Endothelial cell of umbilical vein (primary cell): ENCODE results near the gene LRRC7. TPM values are rescaled to one million over a fixed set of nuclear protein-coding genes. Genes with fewer than 3 reads are reported as not detected.

Experiments used
- BruUV-seq: library from RNA; stranded (reverse); fragments of 400-500 nt; replicated peaks from 2 replicates; lab custom pipeline; 2021; lab: Mats Ljungman, UMichigan
- CTCF ChIA-PET: fragments of 300-600, 350-600 bp; sonication (Branson Sonifier 250); formaldehyde crosslinking; loops from one replicate; lab custom pipeline; 2021; ENCODE audit warnings: antibody characterized with exemption, inconsistent platforms; lab: Charles Lee
- POLR2A ChIA-PET: fragments of 300-600, 350-600 bp; sonication (Branson Sonifier 250); formaldehyde crosslinking; loops from one replicate; lab custom pipeline; 2021; ENCODE audit warnings: antibody characterized with exemption, inconsistent platforms; lab: Charles Lee
- DNase-seq: peaks from one replicate; pipeline ENCODE4 v3.0.0-alpha.2; 2011; ENCODE audit warnings: low read depth, low spot score
- FAIRE-seq: peaks from 2 replicates; lab custom pipeline; 2011; peaks lifted over from hg19 to GRCh38; lab: Jason Lieb, UNC
- H2AFZ ChIP-seq: 2 replicates; pipeline ENCODE4 v1.6.0; 2012; ENCODE audit warnings: low read depth, low read length, control low read depth, inconsistent platforms
- H3K27ac ChIP-seq: 2 replicates; pipeline ENCODE4 v1.5.1; 2011; ENCODE audit warnings: low read depth, mild to moderate bottlenecking, control low read depth, low read length, moderate library complexity; ENCODE audit not compliant: insufficient read depth
- H3K27me3 ChIP-seq, 2 experiments: 2 replicates each; pipeline versions ENCODE4 v1.6.0 to v1.6.1; 2011; ENCODE audit warnings: low read length in 2 of 2, mixed read lengths in 1 of 2; ENCODE audit not compliant: control insufficient read depth in 2 of 2, insufficient read depth in 2 of 2
- H3K36me3 ChIP-seq, 2 experiments: 2 replicates in 1 of 2; 3 replicates in 1 of 2; pipeline ENCODE4 v1.5.1; 2011; ENCODE audit warnings: low read length in 2 of 2, mild to moderate bottlenecking in 1 of 2, moderate library complexity in 1 of 2; ENCODE audit not compliant: control insufficient read depth in 2 of 2, insufficient read depth in 2 of 2; ENCODE audit errors: extremely low read depth in 1 of 2
- H3K4me1 ChIP-seq: 3 replicates; pipeline ENCODE4 v1.5.1; 2011; ENCODE audit warnings: mild to moderate bottlenecking, low read length; ENCODE audit not compliant: control insufficient read depth, insufficient read depth; ENCODE audit errors: extremely low read depth
- H3K4me2 ChIP-seq: 2 replicates; pipeline ENCODE4 v1.6.1; 2011; ENCODE audit warnings: low read length, control low read depth, mixed read lengths; ENCODE audit not compliant: insufficient read depth
- H3K4me3 ChIP-seq, 3 experiments: fragments of 200-600 bp in 1 of 3; sonication (generic), shearing (Covaris generic) in 1 of 3; replicated peaks in 1 of 3; 2 replicates each; pipeline ENCODE4 v1.5.1; 2011 to 2016; ENCODE audit warnings: control low read depth in 3 of 3, low read length in 3 of 3, mild to moderate bottlenecking in 2 of 3, inconsistent platforms in 1 of 3, low read depth in 1 of 3, moderate library complexity in 1 of 3; ENCODE audit not compliant: insufficient read depth in 1 of 3
- H3K79me2 ChIP-seq: 2 replicates; pipeline ENCODE4 v1.6.0; 2012; ENCODE audit warnings: low read length, inconsistent platforms; ENCODE audit not compliant: control insufficient read depth, insufficient read depth
- H3K9ac ChIP-seq: replicated peaks from 2 replicates; pipeline ENCODE3; 2011; ENCODE audit warnings: low read length, control low read depth; ENCODE audit not compliant: insufficient read depth; ENCODE audit errors: extremely low read depth
- H3K9me1 ChIP-seq: replicated peaks from 3 replicates; pipeline ENCODE4 v1.6.0; 2011; ENCODE audit warnings: mild to moderate bottlenecking, low read length; ENCODE audit not compliant: control insufficient read depth, insufficient read depth; ENCODE audit errors: extremely low read depth
- H3K9me3 ChIP-seq: replicated peaks from 2 replicates; pipeline ENCODE4 v1.5.1; 2012; ENCODE audit warnings: low read length, inconsistent platforms; ENCODE audit not compliant: control insufficient read depth, insufficient read depth
- H4K20me1 ChIP-seq: replicated peaks from 2 replicates; pipeline ENCODE3; 2011; ENCODE audit warnings: mild to moderate bottlenecking, low read length; ENCODE audit not compliant: control insufficient read depth, insufficient read depth; ENCODE audit errors: extremely low read depth
- CTCF ChIP-seq, 2 donors: IDR thresholded peaks; 1 replicate in 1 of 2; 2 replicates in 1 of 2; pipeline ENCODE4 v1.5.1; 2011; ENCODE audit warnings: low read length in 2 of 2, mild to moderate bottlenecking in 2 of 2, moderate library complexity in 2 of 2, control low read depth in 1 of 2, inconsistent platforms in 1 of 2, low read depth in 1 of 2; ENCODE audit not compliant: insufficient read depth in 1 of 2; ENCODE audit errors: extremely low read depth in 1 of 2
- EZH2 ChIP-seq: IDR thresholded peaks from 2 replicates; pipeline ENCODE4 v1.6.1; 2012; ENCODE audit warnings: borderline replicate concordance, low read depth, mild to moderate bottlenecking, moderate library complexity, low read length, inconsistent platforms; ENCODE audit not compliant: severe bottlenecking
- FOS ChIP-seq: IDR thresholded peaks from 2 replicates; pipeline ENCODE4 v1.6.1; 2011; ENCODE audit warnings: mild to moderate bottlenecking, low read length, moderate library complexity, borderline replicate concordance; ENCODE audit not compliant: insufficient read depth
- GATA2 ChIP-seq: IDR thresholded peaks from 2 replicates; pipeline ENCODE4 v1.7.0; 2011; ENCODE audit warnings: low read depth, mild to moderate bottlenecking, moderate library complexity, mixed read lengths, low read length; ENCODE audit not compliant: insufficient read length, insufficient read depth
- JUN ChIP-seq: IDR thresholded peaks from 2 replicates; pipeline ENCODE4 v1.6.1; 2011; ENCODE audit warnings: borderline replicate concordance, low read depth; ENCODE audit not compliant: insufficient read length, insufficient read depth
- MAX ChIP-seq: IDR thresholded peaks from 2 replicates; pipeline ENCODE4 v1.6.1; 2011; ENCODE audit not compliant: insufficient read depth, insufficient read length
- MYC ChIP-seq: IDR thresholded peaks from one replicate; pipeline ENCODE4 v1.6.1; 2011; ENCODE audit warnings: mild to moderate bottlenecking, low read depth, low read length
- POLR2A ChIP-seq: IDR thresholded peaks from 2 replicates; pipeline ENCODE4 v1.6.1; 2012; ENCODE audit warnings: low read depth, mild to moderate bottlenecking, control low read depth, low read length
- POLR2AphosphoS5 ChIP-seq: IDR thresholded peaks from 2 replicates; pipeline ENCODE4 v1.6.1; 2012; ENCODE audit warnings: low read depth, mild to moderate bottlenecking, control low read depth, low read length, moderate library complexity; ENCODE audit not compliant: insufficient read depth
- dilution Hi-C: fragments of 300-500 bp; cut with MboI; formaldehyde crosslinking; loops from one replicate; pipeline ENCODE4 v1.15.0; 2019; ENCODE audit warnings: low sequenced_read_pairs; ENCODE audit not compliant: extremely low pct_ligation_motif_present
- intact Hi-C: fragments of 100-400 bp; cut with micrococcal nuclease; formaldehyde crosslinking; loops from one replicate; pipeline ENCODE4 v1.10.0; 2022
- polyA plus RNA-seq, 4 experiments: library from polyadenylated mRNA; depleted of rRNA in 3 of 4; stranded (reverse) in 3 of 4; unstranded in 1 of 4; fragments of >200 nt; gene quantifications; 2 replicates each; pipeline versions ENCODE4 v1.2.1 to v1.2.3, GENCODE V29; 2011 to 2012; ENCODE audit warnings: missing spikeins in 1 of 4
- total RNA-seq: library from RNA; stranded (reverse); gene quantifications from 2 replicates; pipeline ENCODE4 v1.2.3, GENCODE V29; 2021

LRRC7 gene
- total and polyA plus RNA-seq, 2 donors (not counting 3 experiments of a cell fraction or from before 2014, with no cell fraction given), result 0.11 to 0.58 TPM

GRCh38 chr1:69932760-69933159 is 365.0 kb downstream of the LRRC7 start:
- Histone ChIP-seq H3K9me1 (no peaks in the 10 kb centered on the region), H3K4me1 (no peaks in the 10 kb centered on the region), H2AFZ (no peak overlapping the region), H3K4me3 (no peak overlapping the region), H3K9ac (no peak overlapping the region), H3K36me3 (no peaks in the 10 kb centered on the region), H4K20me1 (no peaks in the 10 kb centered on the region), H3K4me2 (no peak overlapping the region), H3K79me2 (no peaks in the 10 kb centered on the region), H3K27ac (no peak overlapping the region), H3K9me3 (no peaks in the 10 kb centered on the region), H3K27me3 (no peaks in the 10 kb centered on the region)
- FAIRE-seq (no peak), DNase-seq (no peak)
- POLR2A ChIA-PET, result no interaction called here
- intact Hi-C loops, result no loop called here
- TF ChIP-seq MYC (no peak), FOS (no peak), POLR2AphosphoS5 (no peak), GATA2 (no peak), CTCF (IDR thresholded peaks at IDR 0.05; ENCODE audit: extremely low read depth in 1 of 2, insufficient read depth in 1 of 2, low read depth in 1 of 2, low read length in 2 of 2) (no peak), EZH2 (no peak), MAX (no peak), POLR2A (no peak), JUN (no peak)
- CTCF ChIA-PET, result interaction anchor here (0.6 to 0.9 kb wide), 2 partner anchors 21 to 445 kb away, joined by 3 read pairs; no protein-coding TSS in a partner anchor
- dilution Hi-C loops, result no loop called here
- no TSS peak for BruUV-seq
